HTERT RPE-1 (cell line): ENCODE data around the gene TEKT2.

Experiments
- in situ Hi-C: fragments of 300-500 bp; cut with MboI; formaldehyde crosslinking; loops from 4 replicates; pipeline ENCODE4 v1.14.3; 2020; ENCODE audit warnings: low sequenced_read_pairs

TEKT2 gene

GRCh38 chr1:36083635-36084496 is at the start of gene TEKT2:
TEKT2 (plus strand) TSS chr1:36084094; CDS start chr1:36084922, 828 bp downstream.
- in situ Hi-C loops: no loop called here

GRCh38 chr1:36034692-36035091 is 49.2 kb upstream of the TEKT2 start:
- in situ Hi-C loops: no loop called here

- in situ Hi-C loops: no loop called here
These were observed 48.7 kb upstream of the TEKT2 start for GRCh38 chr1:36035154-36035553.

GRCh38 chr1:36040238-36040637 is 43.7 kb upstream of the TEKT2 start:
- in situ Hi-C loops: no loop called here

- in situ Hi-C loops: no loop called here
These were observed 32.1 kb upstream of the TEKT2 start for GRCh38 chr1:36051821-36052220.

GRCh38 chr1:36053978-36054377 is 29.9 kb upstream of the TEKT2 start:
- in situ Hi-C loops: no loop called here

GRCh38 chr1:36055706-36056105 is 28.2 kb upstream of the TEKT2 start:
- in situ Hi-C loops: no loop called here

- in situ Hi-C loops: no loop called here
These were observed 21.6 kb upstream of the TEKT2 start for GRCh38 chr1:36062315-36062714.

- in situ Hi-C loops: no loop called here
These were observed 16.0 kb upstream of the TEKT2 start for GRCh38 chr1:36067871-36068270.

- in situ Hi-C loops: no loop called here
These were observed 15.0 kb upstream of the TEKT2 start for GRCh38 chr1:36068866-36069265.

- in situ Hi-C loops: no loop called here
These were observed 13.5 kb upstream of the TEKT2 start for GRCh38 chr1:36070349-36070748.

- in situ Hi-C loops: no loop called here
These were observed 6.8 kb upstream of the TEKT2 start for GRCh38 chr1:36076979-36077573.

- in situ Hi-C loops: no loop called here
These were observed 3.7 kb upstream of the TEKT2 start for GRCh38 chr1:36080236-36080635.

GRCh38 chr1:36080801-36081200 is 3.1 kb upstream of the TEKT2 start:
- in situ Hi-C loops: no loop called here

- in situ Hi-C loops: no loop called here
These were observed 1.9 kb upstream of the TEKT2 start for GRCh38 chr1:36081926-36082485.

GRCh38 chr1:36083219-36083618 is 675 bp upstream of the TEKT2 start:
- in situ Hi-C loops: no loop called here

GRCh38 chr1:36084497-36085115 is 712 bp downstream of the TEKT2 start:
- in situ Hi-C loops: no loop called here

GRCh38 chr1:36085126-36085525 is 1.2 kb downstream of the TEKT2 start:
- in situ Hi-C loops: no loop called here

- in situ Hi-C loops: no loop called here
These were observed 2.0 kb downstream of the TEKT2 start for GRCh38 chr1:36085686-36086526.

GRCh38 chr1:36086529-36087232 is 2.8 kb downstream of the TEKT2 start:
- in situ Hi-C loops: no loop called here
